C4-2B (cell line): ENCODE data around the gene FAM111A.

Experiments used
- CTCF ChIP-seq: fragments of 450-650 bp; conservative IDR thresholded peaks from 2 replicates; pipeline ENCODE4 v1.5.1; 2017; ENCODE audit warnings: mild to moderate bottlenecking
- ZFX ChIP-seq: fragments of 450-650 bp; IDR thresholded peaks from 2 replicates; pipeline ENCODE4 v1.6.1; 2017

DNA sequence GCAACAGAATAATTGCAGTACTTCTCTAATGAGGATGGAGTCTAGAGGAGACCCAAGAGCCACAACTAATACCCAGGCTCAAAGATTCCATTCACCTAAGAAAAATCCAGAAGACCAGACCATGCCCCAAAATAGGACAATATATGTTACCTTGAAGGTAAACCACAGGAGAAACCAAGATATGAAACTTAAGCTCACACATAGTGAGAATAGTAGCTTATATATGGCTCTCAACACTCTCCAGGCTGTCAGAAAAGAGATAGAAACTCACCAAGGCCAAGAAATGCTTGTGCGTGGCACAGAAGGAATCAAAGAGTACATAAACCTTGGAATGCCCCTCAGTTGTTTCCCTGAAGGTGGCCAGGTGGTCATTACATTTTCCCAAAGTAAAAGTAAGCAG is 9.1 kb downstream of the FAM111A start:
- TF ChIP-seq CTCF (no peak), ZFX (no peak)
